Endothelial cell of umbilical vein (primary cell): Measurements from ENCODE around the gene KRT81. TPM values are rescaled to one million over a fixed set of nuclear protein-coding genes. Genes with fewer than 3 reads are reported as not detected.

Experiments used
- BruUV-seq: library from RNA; stranded (reverse); fragments of 400-500 nt; replicated peaks from 2 replicates; lab custom pipeline; 2021; lab: Mats Ljungman, UMichigan
- CTCF ChIA-PET: fragments of 300-600, 350-600 bp; sonication (Branson Sonifier 250); formaldehyde crosslinking; loops from one replicate; lab custom pipeline; 2021; ENCODE audit warnings: antibody characterized with exemption, inconsistent platforms; lab: Charles Lee
- POLR2A ChIA-PET: fragments of 300-600, 350-600 bp; sonication (Branson Sonifier 250); formaldehyde crosslinking; loops from one replicate; lab custom pipeline; 2021; ENCODE audit warnings: antibody characterized with exemption, inconsistent platforms; lab: Charles Lee
- DNase-seq: peaks from one replicate; pipeline ENCODE4 v3.0.0-alpha.2; 2011; ENCODE audit warnings: low read depth, low spot score
- FAIRE-seq: peaks from 2 replicates; lab custom pipeline; 2011; peaks lifted over from hg19 to GRCh38; lab: Jason Lieb, UNC
- H2AFZ ChIP-seq: 2 replicates; pipeline ENCODE4 v1.6.0; 2012; ENCODE audit warnings: low read depth, low read length, control low read depth, inconsistent platforms
- H3K27ac ChIP-seq: 2 replicates; pipeline ENCODE4 v1.5.1; 2011; ENCODE audit warnings: low read depth, mild to moderate bottlenecking, control low read depth, low read length, moderate library complexity; ENCODE audit not compliant: insufficient read depth
- H3K27me3 ChIP-seq, 2 experiments: 2 replicates each; pipeline versions ENCODE4 v1.6.0 to v1.6.1; 2011; ENCODE audit warnings: low read length in 2 of 2, mixed read lengths in 1 of 2; ENCODE audit not compliant: control insufficient read depth in 2 of 2, insufficient read depth in 2 of 2
- H3K36me3 ChIP-seq, 2 experiments: 2 replicates in 1 of 2; 3 replicates in 1 of 2; pipeline ENCODE4 v1.5.1; 2011; ENCODE audit warnings: low read length in 2 of 2, mild to moderate bottlenecking in 1 of 2, moderate library complexity in 1 of 2; ENCODE audit not compliant: control insufficient read depth in 2 of 2, insufficient read depth in 2 of 2; ENCODE audit errors: extremely low read depth in 1 of 2
- H3K4me1 ChIP-seq: 3 replicates; pipeline ENCODE4 v1.5.1; 2011; ENCODE audit warnings: mild to moderate bottlenecking, low read length; ENCODE audit not compliant: control insufficient read depth, insufficient read depth; ENCODE audit errors: extremely low read depth
- H3K4me2 ChIP-seq: 2 replicates; pipeline ENCODE4 v1.6.1; 2011; ENCODE audit warnings: low read length, control low read depth, mixed read lengths; ENCODE audit not compliant: insufficient read depth
- H3K4me3 ChIP-seq, 3 experiments: fragments of 200-600 bp in 1 of 3; sonication (generic), shearing (Covaris generic) in 1 of 3; replicated peaks in 1 of 3; 2 replicates each; pipeline ENCODE4 v1.5.1; 2011 to 2016; ENCODE audit warnings: control low read depth in 3 of 3, low read length in 3 of 3, mild to moderate bottlenecking in 2 of 3, inconsistent platforms in 1 of 3, low read depth in 1 of 3, moderate library complexity in 1 of 3; ENCODE audit not compliant: insufficient read depth in 1 of 3
- H3K79me2 ChIP-seq: 2 replicates; pipeline ENCODE4 v1.6.0; 2012; ENCODE audit warnings: low read length, inconsistent platforms; ENCODE audit not compliant: control insufficient read depth, insufficient read depth
- H3K9ac ChIP-seq: replicated peaks from 2 replicates; pipeline ENCODE3; 2011; ENCODE audit warnings: low read length, control low read depth; ENCODE audit not compliant: insufficient read depth; ENCODE audit errors: extremely low read depth
- H3K9me1 ChIP-seq: replicated peaks from 3 replicates; pipeline ENCODE4 v1.6.0; 2011; ENCODE audit warnings: mild to moderate bottlenecking, low read length; ENCODE audit not compliant: control insufficient read depth, insufficient read depth; ENCODE audit errors: extremely low read depth
- H3K9me3 ChIP-seq: replicated peaks from 2 replicates; pipeline ENCODE4 v1.5.1; 2012; ENCODE audit warnings: low read length, inconsistent platforms; ENCODE audit not compliant: control insufficient read depth, insufficient read depth
- H4K20me1 ChIP-seq: replicated peaks from 2 replicates; pipeline ENCODE3; 2011; ENCODE audit warnings: mild to moderate bottlenecking, low read length; ENCODE audit not compliant: control insufficient read depth, insufficient read depth; ENCODE audit errors: extremely low read depth
- CTCF ChIP-seq, 2 donors: IDR thresholded peaks; 1 replicate in 1 of 2; 2 replicates in 1 of 2; pipeline ENCODE4 v1.5.1; 2011; ENCODE audit warnings: low read length in 2 of 2, mild to moderate bottlenecking in 2 of 2, moderate library complexity in 2 of 2, control low read depth in 1 of 2, inconsistent platforms in 1 of 2, low read depth in 1 of 2; ENCODE audit not compliant: insufficient read depth in 1 of 2; ENCODE audit errors: extremely low read depth in 1 of 2
- EZH2 ChIP-seq: IDR thresholded peaks from 2 replicates; pipeline ENCODE4 v1.6.1; 2012; ENCODE audit warnings: borderline replicate concordance, low read depth, mild to moderate bottlenecking, moderate library complexity, low read length, inconsistent platforms; ENCODE audit not compliant: severe bottlenecking
- FOS ChIP-seq: IDR thresholded peaks from 2 replicates; pipeline ENCODE4 v1.6.1; 2011; ENCODE audit warnings: mild to moderate bottlenecking, low read length, moderate library complexity, borderline replicate concordance; ENCODE audit not compliant: insufficient read depth
- GATA2 ChIP-seq: IDR thresholded peaks from 2 replicates; pipeline ENCODE4 v1.7.0; 2011; ENCODE audit warnings: low read depth, mild to moderate bottlenecking, moderate library complexity, mixed read lengths, low read length; ENCODE audit not compliant: insufficient read length, insufficient read depth
- JUN ChIP-seq: IDR thresholded peaks from 2 replicates; pipeline ENCODE4 v1.6.1; 2011; ENCODE audit warnings: borderline replicate concordance, low read depth; ENCODE audit not compliant: insufficient read length, insufficient read depth
- MAX ChIP-seq: IDR thresholded peaks from 2 replicates; pipeline ENCODE4 v1.6.1; 2011; ENCODE audit not compliant: insufficient read depth, insufficient read length
- MYC ChIP-seq: IDR thresholded peaks from one replicate; pipeline ENCODE4 v1.6.1; 2011; ENCODE audit warnings: mild to moderate bottlenecking, low read depth, low read length
- POLR2A ChIP-seq: IDR thresholded peaks from 2 replicates; pipeline ENCODE4 v1.6.1; 2012; ENCODE audit warnings: low read depth, mild to moderate bottlenecking, control low read depth, low read length
- POLR2AphosphoS5 ChIP-seq: IDR thresholded peaks from 2 replicates; pipeline ENCODE4 v1.6.1; 2012; ENCODE audit warnings: low read depth, mild to moderate bottlenecking, control low read depth, low read length, moderate library complexity; ENCODE audit not compliant: insufficient read depth
- dilution Hi-C: fragments of 300-500 bp; cut with MboI; formaldehyde crosslinking; loops from one replicate; pipeline ENCODE4 v1.15.0; 2019; ENCODE audit warnings: low sequenced_read_pairs; ENCODE audit not compliant: extremely low pct_ligation_motif_present
- intact Hi-C: fragments of 100-400 bp; cut with micrococcal nuclease; formaldehyde crosslinking; loops from one replicate; pipeline ENCODE4 v1.10.0; 2022
- polyA plus RNA-seq, 4 experiments: library from polyadenylated mRNA; depleted of rRNA in 3 of 4; stranded (reverse) in 3 of 4; unstranded in 1 of 4; fragments of >200 nt; gene quantifications; 2 replicates each; pipeline versions ENCODE4 v1.2.1 to v1.2.3, GENCODE V29; 2011 to 2012; ENCODE audit warnings: missing spikeins in 1 of 4
- total RNA-seq: library from RNA; stranded (reverse); gene quantifications from 2 replicates; pipeline ENCODE4 v1.2.3, GENCODE V29; 2021

Gene KRT81
- total and polyA plus RNA-seq, 2 donors (not counting 3 experiments of a cell fraction or from before 2014, with no cell fraction given), result not detected

DNA sequence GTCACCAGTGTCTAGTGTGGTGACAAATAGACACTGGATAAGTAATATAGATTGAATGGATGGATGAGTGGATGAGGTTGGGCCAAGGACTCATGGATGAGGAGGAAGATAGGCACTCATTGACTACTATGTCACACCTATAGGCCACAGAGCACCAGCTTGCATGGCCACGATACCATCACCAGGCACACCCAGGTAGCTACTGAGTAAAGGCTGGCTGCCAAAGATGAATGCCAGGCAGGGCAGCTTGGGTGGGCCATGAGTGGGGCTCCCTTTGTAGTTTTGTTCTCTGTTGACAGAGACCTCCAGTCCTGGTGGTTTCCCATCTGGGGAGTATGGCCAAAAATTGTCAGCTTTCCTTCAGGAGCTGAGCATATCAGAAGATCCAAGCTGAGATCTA, 41.0 kb upstream of the KRT81 start:
- no peaks in the 10 kb centered on the region for H3K9me1 ChIP-seq
- no peaks in the 10 kb centered on the region for H3K9me3 ChIP-seq
- intact Hi-C loops, result loop anchor here (1.0 kb wide), 1 partner anchor 36 kb away; no protein-coding TSS in a partner anchor
- no TSS peak for BruUV-seq
- H3K27ac ChIP-seq, result no peak overlapping the region
- TF ChIP-seq JUN (no peak), GATA2 (no peak), MAX (no peak), CTCF (IDR thresholded peaks at IDR 0.05; ENCODE audit: extremely low read depth in 1 of 2, insufficient read depth in 1 of 2, low read depth in 1 of 2, low read length in 2 of 2) (no peak), POLR2A (no peak), FOS (no peak), EZH2 (no peak), MYC (no peak), POLR2AphosphoS5 (no peak)
- ChIA-PET CTCF (interaction anchor here (0.9 to 1.5 kb wide), 3 partner anchors 13 to 53 kb away, joined by 3 to 5 read pairs (median 3); no protein-coding TSS in a partner anchor), POLR2A (no interaction called here)
- DNase-seq (no peak), FAIRE-seq (no peak)
- H3K4me1 ChIP-seq, result no peaks in the 10 kb centered on the region
- no peak overlapping the region for H3K4me3 ChIP-seq
- no peaks in the 10 kb centered on the region for H3K36me3 ChIP-seq
- H4K20me1 ChIP-seq, result no peaks in the 10 kb centered on the region
- no peak overlapping the region for H3K4me2 ChIP-seq
- dilution Hi-C loops, result no loop called here
- no peaks in the 10 kb centered on the region for H3K79me2 ChIP-seq
- peaks cover 17 to 21% of the 10 kb centered on the region in 2 experiments for H3K27me3 ChIP-seq
- H3K9ac ChIP-seq, result no peak overlapping the region
- H2AFZ ChIP-seq, result no peak overlapping the region
